K562 (cell line): ENCODE data around the gene ACSF3. TPM values are rescaled to one million over a fixed set of nuclear protein-coding genes. Genes with fewer than 3 reads are reported as not detected.

ENCODE experiments used
- ATAC-seq: fragments of 200-7000 bp; cut with Tn5 transposase; 3 replicates; pipeline ENCODE4 v1.9.1; 2020; ENCODE audit warnings: moderate library complexity
- BruUV-seq: library from RNA; stranded (reverse); fragments of 400-500 nt; replicated peaks from 2 replicates; lab custom pipeline; 2021; lab: Mats Ljungman, UMichigan
- CTCF ChIA-PET: fragments of 300-600 bp; formaldehyde crosslinking; extraction: SDS; loops from one replicate; lab custom pipeline; 2021; ENCODE audit warnings: low intra/inter-chr PET ratio; lab: Yijun Ruan, JAX
- POLR2A ChIA-PET: fragments of 300-600, 350-650 bp; sonication (Branson Sonifier 250); formaldehyde crosslinking; extraction: SDS; loops from one replicate; lab custom pipeline; 2021; ENCODE audit warnings: antibody characterized with exemption, inconsistent platforms; lab: Yijun Ruan, JAX
- DNase-seq, 4 experiments: peaks; one replicate each; pipeline versions ENCODE4 v3.0.0 to v3.0.0-alpha.2; 2011 to 2018; ENCODE audit warnings: low spot score in 3 of 4, mixed read lengths in 3 of 4; ENCODE audit errors: extremely low read depth in 1 of 4
- FAIRE-seq: peaks from 2 replicates; lab custom pipeline; 2011; peaks lifted over from hg19 to GRCh38; lab: Jason Lieb, UNC
- H2AFZ ChIP-seq: 2 replicates; pipeline ENCODE4 v1.6.0; 2011; ENCODE audit warnings: low read depth, low read length, control low read depth, inconsistent platforms
- H3K27ac ChIP-seq: fragments of 200-600 bp; 3 replicates; pipeline ENCODE4 v1.8.0; 2011; ENCODE audit warnings: low read depth, mild to moderate bottlenecking, control low read depth, inconsistent platforms, low read length, moderate library complexity, mixed read lengths; ENCODE audit errors: extremely low read depth
- H3K27me3 ChIP-seq, 2 experiments: fragments of 300-600 bp in 1 of 2; 2 replicates in 1 of 2; 3 replicates in 1 of 2; pipeline versions ENCODE4 v1.6.0 to v1.8.0; 2011; ENCODE audit warnings: inconsistent platforms in 2 of 2, low read length in 2 of 2, mild to moderate bottlenecking in 1 of 2, mixed read lengths in 1 of 2, moderate library complexity in 1 of 2; ENCODE audit not compliant: control insufficient read depth in 2 of 2, insufficient read depth in 2 of 2
- H3K36me3 ChIP-seq: fragments of 300-600 bp; 3 replicates; pipeline ENCODE4 v1.8.0; 2011; ENCODE audit warnings: mild to moderate bottlenecking, low read length, inconsistent platforms; ENCODE audit not compliant: control insufficient read depth, insufficient read depth
- H3K4me1 ChIP-seq, 2 experiments: fragments of 200-600 bp in 1 of 2; replicated peaks in 1 of 2; 2 replicates in 1 of 2; 3 replicates in 1 of 2; pipeline versions ENCODE4 v1.5.1 to v1.8.0; 2011; ENCODE audit warnings: inconsistent platforms in 2 of 2, low read length in 2 of 2, mild to moderate bottlenecking in 1 of 2, mixed read lengths in 1 of 2, moderate library complexity in 1 of 2; ENCODE audit not compliant: control insufficient read depth in 2 of 2, insufficient read depth in 2 of 2
- H3K4me2 ChIP-seq: 2 replicates; pipeline ENCODE4 v1.6.1; 2011; ENCODE audit warnings: low read length, control low read depth, inconsistent platforms, mixed read lengths; ENCODE audit not compliant: insufficient read depth
- H3K4me3 ChIP-seq: fragments of 200-600 bp; sonication (generic), shearing (Covaris generic); 2 replicates; pipeline ENCODE4 v1.5.1; 2016; ENCODE audit warnings: control low read depth, inconsistent platforms
- H3K79me2 ChIP-seq: fragments of 200-600 bp; 3 replicates; pipeline ENCODE4 v1.8.0; 2011; ENCODE audit warnings: low read length, inconsistent platforms; ENCODE audit not compliant: control insufficient read depth, insufficient read depth
- H3K9ac ChIP-seq, 2 experiments: 2 replicates each; pipeline versions ENCODE4 v1.6.0 to v1.6.1; 2011; ENCODE audit warnings: low read depth in 2 of 2, low read length in 2 of 2, control low read depth in 1 of 2, inconsistent platforms in 1 of 2, mild to moderate bottlenecking in 1 of 2, mixed read lengths in 1 of 2; ENCODE audit not compliant: insufficient read depth in 1 of 2
- H3K9me1 ChIP-seq: one replicate; pipeline ENCODE4 v1.6.0; 2011; ENCODE audit warnings: inconsistent platforms, mild to moderate bottlenecking, low read length, moderate library complexity; ENCODE audit not compliant: control insufficient read depth, insufficient read depth
- H3K9me3 ChIP-seq: replicated peaks from 2 replicates; pipeline ENCODE4 v1.5.1; 2011; ENCODE audit warnings: low read depth, low read length, inconsistent platforms; ENCODE audit not compliant: control insufficient read depth, insufficient read depth
- H4K20me1 ChIP-seq: replicated peaks from 2 replicates; pipeline ENCODE4 v1.6.1; 2011; ENCODE audit warnings: low read length, inconsistent platforms, mixed read lengths; ENCODE audit not compliant: control insufficient read depth, insufficient read depth
- BMI1 ChIP-seq: fragments of 150-350 bp; IDR thresholded peaks from 2 replicates; pipeline ENCODE4 v1.6.1; 2014; ENCODE audit warnings: low read length
- CHD1 ChIP-seq: fragments of 200-600 bp; sonication (generic); IDR thresholded peaks from one replicate; pipeline ENCODE4 v1.6.1; 2012; ENCODE audit warnings: mild to moderate bottlenecking, moderate library complexity, low read length, inconsistent platforms
- GTF2A2 ChIP-seq: IDR thresholded peaks from 2 replicates; pipeline ENCODE4 v1.6.1; 2016; ENCODE audit warnings: mild to moderate bottlenecking, missing genetic modification characterization, missing compliant biosample characterization
- HDAC1 ChIP-seq, 2 experiments: fragments of 450-650 bp; IDR thresholded peaks; 2 replicates each; pipeline ENCODE4 v1.6.1; 2016 to 2017; ENCODE audit warnings: inconsistent platforms in 1 of 2, mild to moderate bottlenecking in 1 of 2, moderate library complexity in 1 of 2
- HDAC6 ChIP-seq: IDR thresholded peaks from 2 replicates; pipeline ENCODE4 v1.6.1; 2012; ENCODE audit warnings: low read depth, mild to moderate bottlenecking, control low read depth, inconsistent platforms, low read length, moderate library complexity
- IFI16 ChIP-seq: fragments of 250-450 bp; sonication (Bioruptor Pico); IDR thresholded peaks from 2 replicates; pipeline ENCODE4 v2.1.2; 2022; ENCODE audit warnings: mild to moderate bottlenecking, inconsistent platforms
- NBN ChIP-seq: fragments of 450-650 bp; IDR thresholded peaks from 2 replicates; pipeline ENCODE4 v1.6.1; 2016; ENCODE audit warnings: low read depth, mild to moderate bottlenecking
- RBM14 ChIP-seq: fragments of 200-400 bp; formaldehyde crosslinking; IDR thresholded peaks from 2 replicates; pipeline ENCODE4 v1.6.1; 2018; ENCODE audit warnings: low read depth, mild to moderate bottlenecking, low read length, moderate library complexity, borderline replicate concordance; ENCODE audit not compliant: insufficient read depth
- SMAD2 ChIP-seq: fragments of 150-350 bp; IDR thresholded peaks from 2 replicates; pipeline ENCODE4 v1.6.1; 2014; ENCODE audit warnings: low read depth, mild to moderate bottlenecking, low read length
- SRSF1 ChIP-seq: fragments of 200-400 bp; formaldehyde crosslinking; IDR thresholded peaks from 2 replicates; pipeline ENCODE4 v1.6.1; 2017; ENCODE audit warnings: mild to moderate bottlenecking, low read depth, low read length, moderate library complexity
- SRSF9 ChIP-seq: fragments of 200-400 bp; formaldehyde crosslinking; IDR thresholded peaks from 2 replicates; pipeline ENCODE4 v1.6.1; 2017; ENCODE audit warnings: low read depth, low read length, borderline replicate concordance
- XRCC5 ChIP-seq: fragments of 200-400 bp; formaldehyde crosslinking; IDR thresholded peaks from 2 replicates; pipeline ENCODE4 v1.6.1; 2017; ENCODE audit warnings: low read depth, mild to moderate bottlenecking, low read length
- ZNF274 ChIP-seq: IDR thresholded peaks from 2 replicates; pipeline ENCODE4 v1.6.1; 2011; ENCODE audit warnings: low read depth, mild to moderate bottlenecking, low read length, moderate library complexity, borderline replicate concordance
- ZNF3 ChIP-seq: fragments of 250-450 bp; sonication (Bioruptor Pico); IDR thresholded peaks from 2 replicates; pipeline ENCODE4 v1.5.0; 2021; ENCODE audit warnings: mild to moderate bottlenecking, moderate library complexity
- ZNF717 ChIP-seq: fragments of 250-450 bp; sonication (Bioruptor Pico); IDR thresholded peaks from 2 replicates; pipeline ENCODE4 v1.5.0; 2021
- WGBS: fragments of 100-300 bp; shearing (Covaris generic); methylation state at CpG from one replicate; pipeline ENCODE4 v1.1.6; 2016; ENCODE audit warnings: low coverage, mixed read lengths; ENCODE audit not compliant: insufficient coverage; ENCODE audit errors: missing lambda C conversion rate; 5-methylcytosine and 5-hydroxymethylcytosine counted together
- in situ Hi-C: fragments of 300-500 bp; cut with MboI; formaldehyde crosslinking; loops from 4 replicates; pipeline ENCODE4 v1.15.0; 2018; ENCODE audit warnings: inconsistent platforms, mixed read lengths
- intact Hi-C: fragments of 100-400 bp; cut with micrococcal nuclease; formaldehyde crosslinking; loops from 2 replicates; pipeline ENCODE4 v1.14.2; 2022
- polyA plus RNA-seq, 8 experiments: library from polyadenylated mRNA; depleted of rRNA in 4 of 8; stranded (reverse) in 5 of 8; unstranded in 3 of 8; fragments of >200 nt; fragmentation: Nextera tagmentation in 2 of 8; fragmentation: Illumina TruSeq in 1 of 8; extraction: Ambion mirVana in 2 of 8; extraction: Trizol in 1 of 8; gene quantifications; 2 replicates each; pipeline versions ENCODE4 v1.2.1 to v1.2.3, GENCODE V29; 2011 to 2014; ENCODE audit warnings: inconsistent platforms in 1 of 8, missing spikeins in 1 of 8
- total RNA-seq, 7 experiments: library from RNA; depleted of rRNA in 6 of 7; stranded (reverse); fragments of >200 nt in 6 of 7; fragmentation: Illumina TruSeq in 2 of 7; extraction: Trizol in 2 of 7; gene quantifications; 2 replicates each; pipeline versions ENCODE4 v1.2.1 to v1.2.3, GENCODE V29; 2011 to 2021; ENCODE audit warnings: low replicate concordance in 1 of 7
- TF ChIP-seq, protein P1 (sequence below): sonication (generic); formaldehyde crosslinking; IDR thresholded peaks from 2 replicates; pipeline ENCODE4 v1.9.0; 2022; ENCODE audit warnings: mild to moderate bottlenecking, missing genetic modification reagents
- TF ChIP-seq, protein P2 (sequence below): fragments of 450-650 bp; conservative IDR thresholded peaks from 2 replicates; pipeline ENCODE4 v1.6.1; 2016; ENCODE audit warnings: missing genetic modification characterization, low read depth, mild to moderate bottlenecking, control low read depth, missing compliant biosample characterization
- TF ChIP-seq, protein P3 (sequence below), 2 experiments: fragments of 150-350 bp in 1 of 2; IDR thresholded peaks; 2 replicates each; pipeline ENCODE4 v1.6.1; 2012 to 2016; ENCODE audit warnings: low read depth in 2 of 2, low read length in 2 of 2, mild to moderate bottlenecking in 1 of 2, moderate library complexity in 1 of 2

ACSF3 gene
- total and polyA plus RNA-seq, 9 of the 15 experiments (the other 6 are each of a cell fraction or from before 2014, with no cell fraction given), result 0.77 to 32.8 (median 14.7) TPM

DNA sequence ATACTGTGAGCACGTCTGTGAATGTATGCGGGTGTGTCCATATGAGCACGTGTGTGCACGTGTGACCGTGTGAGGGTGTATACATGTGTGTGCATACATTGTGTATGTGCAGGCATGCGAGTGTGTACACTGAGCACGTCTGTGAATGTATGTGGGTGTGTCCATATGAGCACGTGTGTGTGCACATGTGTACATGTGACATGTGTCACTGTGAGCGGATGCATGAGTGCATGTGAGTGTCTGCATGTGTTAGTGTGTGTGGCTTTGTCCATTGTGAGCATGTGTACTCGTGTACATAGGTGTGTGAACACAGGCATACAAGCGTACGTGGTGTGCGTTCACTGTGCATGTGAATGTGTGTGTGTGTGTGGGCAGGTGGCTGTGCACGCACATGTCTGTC is 17.5 kb upstream of the ACSF3 start (continued):
- TF ChIP-seq, protein P1, sequence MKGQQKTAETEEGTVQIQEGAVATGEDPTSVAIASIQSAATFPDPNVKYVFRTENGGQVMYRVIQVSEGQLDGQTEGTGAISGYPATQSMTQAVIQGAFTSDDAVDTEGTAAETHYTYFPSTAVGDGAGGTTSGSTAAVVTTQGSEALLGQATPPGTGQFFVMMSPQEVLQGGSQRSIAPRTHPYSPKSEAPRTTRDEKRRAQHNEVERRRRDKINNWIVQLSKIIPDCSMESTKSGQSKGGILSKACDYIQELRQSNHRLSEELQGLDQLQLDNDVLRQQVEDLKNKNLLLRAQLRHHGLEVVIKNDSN (CRISPR knock-in tag), result no peak
- TF ChIP-seq, protein P2, sequence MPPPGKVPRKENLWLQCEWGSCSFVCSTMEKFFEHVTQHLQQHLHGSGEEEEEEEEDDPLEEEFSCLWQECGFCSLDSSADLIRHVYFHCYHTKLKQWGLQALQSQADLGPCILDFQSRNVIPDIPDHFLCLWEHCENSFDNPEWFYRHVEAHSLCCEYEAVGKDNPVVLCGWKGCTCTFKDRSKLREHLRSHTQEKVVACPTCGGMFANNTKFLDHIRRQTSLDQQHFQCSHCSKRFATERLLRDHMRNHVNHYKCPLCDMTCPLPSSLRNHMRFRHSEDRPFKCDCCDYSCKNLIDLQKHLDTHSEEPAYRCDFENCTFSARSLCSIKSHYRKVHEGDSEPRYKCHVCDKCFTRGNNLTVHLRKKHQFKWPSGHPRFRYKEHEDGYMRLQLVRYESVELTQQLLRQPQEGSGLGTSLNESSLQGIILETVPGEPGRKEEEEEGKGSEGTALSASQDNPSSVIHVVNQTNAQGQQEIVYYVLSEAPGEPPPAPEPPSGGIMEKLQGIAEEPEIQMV (tag), result no peak
- no peak for TF ChIP-seq IFI16
- no peak for TF ChIP-seq ZNF3
- TF ChIP-seq GTF2A2 (tag), result no peak
- no peak for TF ChIP-seq ZNF717 (CRISPR knock-in tag)
- TF ChIP-seq SRSF9, result no peak
- TF ChIP-seq, all 486 proteins: peak for 0

DNA sequence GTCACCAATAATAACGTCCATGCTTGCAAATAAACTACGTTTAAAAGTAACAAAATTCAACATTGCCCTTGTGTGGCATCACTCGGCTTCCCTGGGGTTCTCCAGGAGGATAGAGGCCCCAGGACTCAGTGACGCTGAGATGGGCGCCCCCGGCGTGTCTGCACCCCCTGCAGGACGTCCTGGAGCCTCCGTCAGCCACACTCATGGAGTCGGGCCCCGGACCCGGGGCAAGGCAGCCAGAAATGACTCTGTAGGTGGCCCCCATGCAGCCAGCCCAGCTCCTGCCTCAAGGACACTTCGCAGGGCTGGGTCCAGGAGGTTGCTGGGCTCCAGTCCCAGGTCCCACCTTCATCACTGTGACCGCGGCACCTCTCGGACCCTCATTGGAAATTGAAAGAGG is 16.6 kb upstream of the ACSF3 start:
- H3K27ac ChIP-seq, result no peak overlapping the region
- WGBS, result 27% methylated on average over 14 of the region's 16 CpGs
- no peak for DNase-seq
- ChIA-PET CTCF (no interaction called here), POLR2A (no interaction called here)
- intact Hi-C loops (no loop called here), in situ Hi-C loops (no loop called here)
- no TSS peak for BruUV-seq
- no peaks in the 10 kb centered on the region for H4K20me1 ChIP-seq
- no peak overlapping the region for H3K4me2 ChIP-seq
- no peaks in the 10 kb centered on the region for H3K79me2 ChIP-seq
- H3K4me1 ChIP-seq, result peaks cover 0 to 36% of the 10 kb centered on the region in 2 experiments; a peak in 2 of 5 replicates
- no peak overlapping the region for H3K9ac ChIP-seq
- H3K36me3 ChIP-seq, result no peaks in the 10 kb centered on the region
- H3K4me3 ChIP-seq, result no peak overlapping the region
- no peak overlapping the region for H2AFZ ChIP-seq
- no peaks in the 10 kb centered on the region for H3K9me1 ChIP-seq
- no peak for ATAC-seq
- peaks cover 22% of the 10 kb centered on the region for H3K9me3 ChIP-seq
- peaks cover 17 to 51% of the 10 kb centered on the region in 2 experiments; a peak in 3 of 5 replicates for H3K27me3 ChIP-seq
- FAIRE-seq, result no peak
- TF ChIP-seq XRCC5 (no peak), BMI1 (no peak), ZNF274 (no peak), CHD1 (no peak), SMAD2 (no peak), NBN (no peak), HDAC6 (no peak), SRSF1 (no peak), RBM14 (no peak), HDAC1 (IDR thresholded peaks at IDR 0.05) (no peak)
- TF ChIP-seq, protein P3, sequence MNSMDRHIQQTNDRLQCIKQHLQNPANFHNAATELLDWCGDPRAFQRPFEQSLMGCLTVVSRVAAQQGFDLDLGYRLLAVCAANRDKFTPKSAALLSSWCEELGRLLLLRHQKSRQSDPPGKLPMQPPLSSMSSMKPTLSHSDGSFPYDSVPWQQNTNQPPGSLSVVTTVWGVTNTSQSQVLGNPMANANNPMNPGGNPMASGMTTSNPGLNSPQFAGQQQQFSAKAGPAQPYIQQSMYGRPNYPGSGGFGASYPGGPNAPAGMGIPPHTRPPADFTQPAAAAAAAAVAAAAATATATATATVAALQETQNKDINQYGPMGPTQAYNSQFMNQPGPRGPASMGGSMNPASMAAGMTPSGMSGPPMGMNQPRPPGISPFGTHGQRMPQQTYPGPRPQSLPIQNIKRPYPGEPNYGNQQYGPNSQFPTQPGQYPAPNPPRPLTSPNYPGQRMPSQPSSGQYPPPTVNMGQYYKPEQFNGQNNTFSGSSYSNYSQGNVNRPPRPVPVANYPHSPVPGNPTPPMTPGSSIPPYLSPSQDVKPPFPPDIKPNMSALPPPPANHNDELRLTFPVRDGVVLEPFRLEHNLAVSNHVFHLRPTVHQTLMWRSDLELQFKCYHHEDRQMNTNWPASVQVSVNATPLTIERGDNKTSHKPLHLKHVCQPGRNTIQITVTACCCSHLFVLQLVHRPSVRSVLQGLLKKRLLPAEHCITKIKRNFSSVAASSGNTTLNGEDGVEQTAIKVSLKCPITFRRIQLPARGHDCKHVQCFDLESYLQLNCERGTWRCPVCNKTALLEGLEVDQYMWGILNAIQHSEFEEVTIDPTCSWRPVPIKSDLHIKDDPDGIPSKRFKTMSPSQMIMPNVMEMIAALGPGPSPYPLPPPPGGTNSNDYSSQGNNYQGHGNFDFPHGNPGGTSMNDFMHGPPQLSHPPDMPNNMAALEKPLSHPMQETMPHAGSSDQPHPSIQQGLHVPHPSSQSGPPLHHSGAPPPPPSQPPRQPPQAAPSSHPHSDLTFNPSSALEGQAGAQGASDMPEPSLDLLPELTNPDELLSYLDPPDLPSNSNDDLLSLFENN (IDR thresholded peaks at IDR 0.05; ENCODE audit: low read depth in 2 of 2, low read length in 2 of 2), result no peak
